HG03520 (cell line): ENCODE measurements around the gene SPATA21.

Experiments
- ATAC-seq: cut with Tn5 transposase; IDR thresholded peaks from one replicate; pipeline ENCODE4 v1.9.1; 2021; ENCODE audit warnings: mild to moderate bottlenecking, moderate library complexity; ENCODE audit not compliant: unreplicated experiment

Gene SPATA21

DNA sequence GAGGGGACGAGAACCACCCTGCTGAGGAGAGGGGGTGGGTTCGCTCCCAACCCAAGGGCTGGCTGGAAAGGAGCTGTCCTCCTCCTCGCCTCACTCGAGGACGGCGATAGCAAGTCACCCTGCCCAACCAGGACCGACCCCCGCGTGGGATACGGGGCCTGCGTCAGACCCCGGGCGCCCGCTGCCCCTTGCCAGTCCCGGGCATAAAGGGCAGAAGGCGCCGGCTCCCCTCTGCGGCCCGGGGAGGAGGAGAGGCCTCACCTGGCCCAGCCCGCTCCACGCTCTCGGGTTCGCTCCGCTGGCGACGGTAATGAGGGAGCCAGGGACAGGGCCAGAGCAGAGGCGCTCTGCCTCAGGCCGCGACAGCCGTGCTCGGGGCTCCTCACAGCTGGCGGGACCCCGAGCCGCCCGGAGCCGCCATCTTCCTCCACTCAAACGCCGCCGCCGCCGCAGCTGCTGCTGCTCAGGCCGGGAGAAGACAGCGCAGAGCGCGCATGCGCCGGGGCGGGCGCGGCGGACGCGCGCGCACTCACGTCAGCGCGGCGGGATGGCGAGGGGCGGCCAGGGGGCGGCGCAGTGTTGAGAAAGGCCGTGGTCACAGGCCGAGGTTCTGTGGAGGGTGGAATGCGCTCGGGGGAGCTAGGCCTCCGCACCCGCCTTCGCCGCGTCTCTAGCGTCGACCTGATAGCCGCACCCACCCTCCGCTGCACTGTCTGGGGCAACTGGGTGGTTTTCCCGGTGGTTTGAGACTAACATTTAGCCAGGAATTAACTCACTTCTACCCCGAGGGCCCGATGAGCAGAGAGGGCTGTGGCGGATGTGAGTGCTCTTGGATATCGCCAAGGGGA is 85.0 kb downstream of the SPATA21 start, which contains the start of gene FBXO42:
Gene FBXO42, minus strand, starts transcription at position 487 of the 848 bp plus-strand sequence. CDS start 37,062 bp downstream, outside the sequence.
- peak; percentile 88 for ATAC-seq

- ATAC-seq, result no peak
These were observed 85.7 kb downstream of the SPATA21 start for GRCh38 chr1:16351456-16351993.

- no peak for ATAC-seq
These were observed 87.3 kb downstream of the SPATA21 start for GRCh38 chr1:16349847-16350406.
